AML-193 (cell line): Measurements from ENCODE around the gene RSPO3.
A peak's percentile ranks its signal among the peaks of the same experiment; 100 is the strongest.

Experiments used
- DNase-seq, 2 experiments: peaks; one replicate each; lab custom pipeline; 2025; lab: John Stamatoyannopoulos, UW

RSPO3 gene

GRCh38 chr6:127111526-127111925 is 6.9 kb upstream of the RSPO3 start:
- DNase-seq = no peak

- DNase-seq = no peak
Measured at GRCh38 chr6:127114214-127114760, 4.2 kb upstream of the RSPO3 start.

- DNase-seq = no peak
Measured at GRCh38 chr6:127115084-127115655, 3.3 kb upstream of the RSPO3 start.

GRCh38 chr6:127115746-127116145 is 2.7 kb upstream of the RSPO3 start:
- DNase-seq = no peak

- DNase-seq = no peak
Measured at GRCh38 chr6:127117979-127118297, 533 bp upstream of the RSPO3 start.

GRCh38 chr6:127119102-127120022 is 891 bp downstream of the RSPO3 start:
- DNase-seq = no peak

GRCh38 chr6:127120023-127120786 is 1.7 kb downstream of the RSPO3 start:
- no peak for DNase-seq

- peak; percentile 77 to 86 for DNase-seq
Measured at GRCh38 chr6:127120787-127121636, 2.5 kb downstream of the RSPO3 start.

- DNase-seq = no peak
Measured at GRCh38 chr6:127121637-127121960, 3.1 kb downstream of the RSPO3 start.

GRCh38 chr6:127124172-127124571 is 5.7 kb downstream of the RSPO3 start:
- DNase-seq = no peak

- DNase-seq = no peak
Measured at GRCh38 chr6:127124680-127125079, 6.2 kb downstream of the RSPO3 start.

- DNase-seq = no peak
Measured at GRCh38 chr6:127128066-127128465, 9.6 kb downstream of the RSPO3 start.

GRCh38 chr6:127129251-127129650 is 10.8 kb downstream of the RSPO3 start:
- DNase-seq = no peak

- DNase-seq = no peak
Measured at GRCh38 chr6:127131275-127131674, 12.8 kb downstream of the RSPO3 start.

- DNase-seq = no peak
Measured at GRCh38 chr6:127131772-127132376, 13.4 kb downstream of the RSPO3 start.

- DNase-seq = no peak
Measured at GRCh38 chr6:127134136-127134535, 15.7 kb downstream of the RSPO3 start.

- no peak for DNase-seq
Measured at GRCh38 chr6:127136786-127137185, 18.3 kb downstream of the RSPO3 start.

GRCh38 chr6:127146932-127147331 is 28.5 kb downstream of the RSPO3 start:
- DNase-seq = no peak

- no peak for DNase-seq
Measured at GRCh38 chr6:127147534-127147933, 29.1 kb downstream of the RSPO3 start.

- DNase-seq = no peak
Measured at GRCh38 chr6:127148511-127148910, 30.0 kb downstream of the RSPO3 start.

- no peak for DNase-seq
Measured at GRCh38 chr6:127154509-127154908, 36.0 kb downstream of the RSPO3 start.
